Tibial artery (tissue), 4 donors: ENCODE measurements around the gene GGACT.

Source experiments
- DNase-seq, 2 donors: peaks; one replicate each; pipeline ENCODE4 v3.0.0-alpha.2; 2019
- H3K27ac ChIP-seq, 2 donors: fragments of 200-600 bp; sonication (generic) in 1 of 2; 1 replicate in 1 of 2; 2 replicates in 1 of 2; pipeline ENCODE4 v1.5.1; 2018 to 2019; ENCODE audit warnings: mild to moderate bottlenecking in 1 of 2
- H3K27me3 ChIP-seq, 2 donors: fragments of 200-600 bp; sonication (generic) in 1 of 2; one replicate each; pipeline versions ENCODE4 v1.5.1 to v1.6.0; 2016 to 2019
- H3K36me3 ChIP-seq, 3 donors: fragments of 200-600 bp; sonication (generic) in 2 of 3; one replicate each; pipeline ENCODE4 v1.5.1; 2016 to 2019; ENCODE audit warnings: mild to moderate bottlenecking in 2 of 3
- H3K4me1 ChIP-seq, 4 donors: fragments of 200-600 bp; sonication (generic) in 2 of 4; 1 replicate in 3 of 4; 2 replicates in 1 of 4; pipeline ENCODE4 v1.5.1; 2016 to 2019
- H3K4me3 ChIP-seq, 2 donors: fragments of 200-600 bp; sonication (generic) in 1 of 2; 1 replicate in 1 of 2; 2 replicates in 1 of 2; pipeline ENCODE4 v1.5.1; 2018 to 2019; ENCODE audit warnings: mild to moderate bottlenecking in 2 of 2
- H3K9me3 ChIP-seq, 3 donors: fragments of 200-600 bp; sonication (generic) in 1 of 3; one replicate each; pipeline ENCODE4 v1.5.1; 2016 to 2019
- intact Hi-C: fragments of 100-400 bp; cut with DNase I; formaldehyde crosslinking; loops from one replicate; pipeline ENCODE4 v1.15.0; 2023; ENCODE audit warnings: low total_unique reads
- TF ChIP-seq, protein P1 (sequence below), 2 experiments: fragments of 200-600 bp in 1 of 2; fragments of 450-650 bp in 1 of 2; IDR thresholded peaks; one replicate each; pipeline ENCODE4 v1.5.1; 2017 to 2019; ENCODE audit warnings: antibody characterized with exemption in 2 of 2, mild to moderate bottlenecking in 1 of 2, moderate library complexity in 1 of 2

The GGACT gene

DNA sequence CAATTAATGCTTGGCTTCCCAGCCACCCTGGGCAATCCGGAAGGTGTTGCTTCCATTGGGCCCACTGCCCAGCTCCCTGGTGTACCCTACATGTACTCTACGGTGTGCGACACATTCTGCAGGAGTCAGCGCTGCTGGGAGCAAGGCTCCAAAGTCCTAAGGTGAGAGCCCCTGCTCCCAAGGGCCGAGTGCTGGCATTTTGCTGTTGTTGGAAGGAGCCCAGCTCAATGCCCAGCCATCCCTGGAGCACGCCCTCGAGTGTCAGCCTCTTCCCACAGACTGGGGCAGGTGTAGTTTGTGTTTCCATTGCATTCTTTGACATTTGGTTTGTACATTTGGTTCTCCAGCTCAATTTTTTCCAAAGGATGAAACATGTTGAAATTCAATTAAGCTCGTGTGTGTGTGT is 64.6 kb downstream of the GGACT start:
- Histone ChIP-seq H3K36me3 (peaks cover 0 to 34% (median 10%) of the 10 kb centered on the region in 3 donors), H3K9me3 (no peaks in the 10 kb centered on the region), H3K4me1 (no peaks in the 10 kb centered on the region), H3K27me3 (no peaks in the 10 kb centered on the region), H3K27ac (no peak overlapping the region), H3K4me3 (no peak overlapping the region)
- TF ChIP-seq, protein P1, sequence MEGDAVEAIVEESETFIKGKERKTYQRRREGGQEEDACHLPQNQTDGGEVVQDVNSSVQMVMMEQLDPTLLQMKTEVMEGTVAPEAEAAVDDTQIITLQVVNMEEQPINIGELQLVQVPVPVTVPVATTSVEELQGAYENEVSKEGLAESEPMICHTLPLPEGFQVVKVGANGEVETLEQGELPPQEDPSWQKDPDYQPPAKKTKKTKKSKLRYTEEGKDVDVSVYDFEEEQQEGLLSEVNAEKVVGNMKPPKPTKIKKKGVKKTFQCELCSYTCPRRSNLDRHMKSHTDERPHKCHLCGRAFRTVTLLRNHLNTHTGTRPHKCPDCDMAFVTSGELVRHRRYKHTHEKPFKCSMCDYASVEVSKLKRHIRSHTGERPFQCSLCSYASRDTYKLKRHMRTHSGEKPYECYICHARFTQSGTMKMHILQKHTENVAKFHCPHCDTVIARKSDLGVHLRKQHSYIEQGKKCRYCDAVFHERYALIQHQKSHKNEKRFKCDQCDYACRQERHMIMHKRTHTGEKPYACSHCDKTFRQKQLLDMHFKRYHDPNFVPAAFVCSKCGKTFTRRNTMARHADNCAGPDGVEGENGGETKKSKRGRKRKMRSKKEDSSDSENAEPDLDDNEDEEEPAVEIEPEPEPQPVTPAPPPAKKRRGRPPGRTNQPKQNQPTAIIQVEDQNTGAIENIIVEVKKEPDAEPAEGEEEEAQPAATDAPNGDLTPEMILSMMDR (IDR thresholded peaks at IDR 0.05) = no peak
- no peak for DNase-seq
- intact Hi-C loops = no loop called here

DNA sequence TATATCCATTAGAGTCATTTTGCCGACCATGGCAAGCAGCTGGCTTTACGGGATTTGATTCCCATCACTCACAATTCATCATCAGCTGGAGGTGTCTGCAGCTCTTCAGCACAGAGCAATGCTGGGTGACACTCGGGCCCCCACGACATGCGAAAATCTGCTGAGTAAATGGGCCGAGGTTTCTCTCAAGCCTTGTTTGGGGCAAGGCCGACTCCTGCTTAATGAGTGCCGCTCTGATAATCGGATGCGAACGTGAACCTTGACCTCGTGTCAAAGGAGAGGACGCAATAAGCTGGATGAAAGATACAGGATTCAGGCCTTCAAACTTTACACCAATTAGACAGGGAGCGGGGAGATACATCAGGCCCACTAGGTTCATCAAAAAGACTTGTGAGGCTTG is 65.2 kb downstream of the GGACT start:
- Histone ChIP-seq H3K9me3 (no peaks in the 10 kb centered on the region), H3K36me3 (peaks cover 0 to 29% (median 10%) of the 10 kb centered on the region in 3 donors), H3K27me3 (no peaks in the 10 kb centered on the region), H3K27ac (no peak overlapping the region), H3K4me1 (no peaks in the 10 kb centered on the region), H3K4me3 (no peak overlapping the region)
- intact Hi-C loops = no loop called here
- TF ChIP-seq, protein P1 (IDR thresholded peaks at IDR 0.05) = no peak
- DNase-seq = no peak

DNA sequence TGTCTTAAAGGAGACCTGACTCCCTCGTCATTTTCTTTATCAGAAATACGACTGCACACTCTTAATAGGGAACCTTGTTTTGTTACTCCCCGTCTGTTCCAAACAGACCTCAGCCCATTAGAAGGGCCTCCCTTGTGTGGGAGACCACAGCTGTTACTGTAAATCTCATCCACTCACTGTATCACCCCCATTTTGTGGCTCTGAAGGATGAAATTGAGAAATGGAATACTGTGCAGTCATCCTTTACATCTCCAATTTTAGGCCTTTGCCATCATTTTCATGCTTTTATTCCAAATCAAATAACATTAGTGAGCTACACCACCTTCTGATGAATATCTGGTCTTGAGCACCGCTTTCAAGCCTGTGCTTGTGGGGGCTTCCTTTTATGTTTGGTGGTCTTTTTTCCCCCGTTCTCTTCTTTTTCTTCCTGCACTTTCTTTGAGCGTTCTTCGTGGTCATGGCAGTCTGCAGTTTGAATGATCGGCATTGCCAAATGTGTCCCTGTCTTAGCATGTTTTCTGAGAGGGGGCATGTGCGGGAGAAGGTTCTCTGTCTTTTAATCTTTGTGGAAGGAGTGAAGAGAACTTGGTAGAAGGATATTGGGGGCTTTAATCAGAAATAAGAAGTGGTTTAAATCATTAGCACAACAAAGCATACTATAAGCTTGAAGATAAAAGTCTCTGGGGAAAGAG is 65.8 kb downstream of the GGACT start:
- H3K36me3 ChIP-seq = peaks cover 0 to 22% (median 3%) of the 10 kb centered on the region in 3 donors
- no peaks in the 10 kb centered on the region for H3K9me3 ChIP-seq
- TF ChIP-seq, protein P1 (IDR thresholded peaks at IDR 0.05) = no peak
- DNase-seq = no peak
- H3K4me1 ChIP-seq = no peaks in the 10 kb centered on the region
- no peaks in the 10 kb centered on the region for H3K27me3 ChIP-seq
- no peak overlapping the region for H3K27ac ChIP-seq
- intact Hi-C loops = no loop called here
- H3K4me3 ChIP-seq = no peak overlapping the region

DNA sequence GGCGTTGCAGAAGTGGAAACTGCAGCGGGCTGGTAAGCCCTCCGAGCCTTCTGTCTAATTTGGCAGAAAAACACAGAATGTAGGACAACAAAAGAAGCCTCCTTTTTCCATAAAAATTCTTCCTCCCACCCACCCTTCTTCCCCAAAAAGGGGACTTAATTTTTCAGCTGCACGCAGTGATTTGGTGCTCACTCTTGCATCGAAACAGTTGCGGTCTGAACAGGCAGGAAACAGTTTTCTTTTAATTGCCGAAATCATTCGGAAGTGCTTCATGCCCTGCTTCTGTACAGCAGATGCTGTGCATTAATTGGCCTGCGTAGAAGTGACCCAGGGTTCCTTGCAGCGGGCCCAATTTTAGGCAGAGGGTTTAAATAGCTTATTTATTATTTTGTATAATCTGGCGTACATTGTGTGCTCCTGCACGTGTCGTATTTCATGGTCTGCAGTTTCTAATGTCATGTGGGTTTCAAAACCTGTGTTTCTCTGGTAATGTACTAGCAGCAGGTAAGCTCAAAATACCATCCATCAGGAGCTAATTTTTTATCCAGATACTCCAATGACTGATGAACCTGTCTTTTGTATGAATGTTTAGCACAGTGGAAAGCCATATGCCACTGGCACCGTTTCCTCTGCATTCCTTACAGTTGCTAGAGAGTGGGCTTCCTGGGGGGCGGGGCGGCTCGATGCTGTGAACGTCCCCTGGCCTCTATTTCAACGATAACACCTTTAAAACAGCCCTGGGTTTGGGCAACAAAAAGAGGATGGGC is 66.6 kb downstream of the GGACT start:
- Histone ChIP-seq H3K36me3 (peaks cover 0 to 18% (median 0%) of the 10 kb centered on the region in 3 donors), H3K4me3 (no peak overlapping the region), H3K27me3 (no peaks in the 10 kb centered on the region), H3K4me1 (no peaks in the 10 kb centered on the region), H3K27ac (no peak overlapping the region), H3K9me3 (no peaks in the 10 kb centered on the region)
- TF ChIP-seq, protein P1 (IDR thresholded peaks at IDR 0.05) = no peak
- DNase-seq = no peak
- intact Hi-C loops = no loop called here

DNA sequence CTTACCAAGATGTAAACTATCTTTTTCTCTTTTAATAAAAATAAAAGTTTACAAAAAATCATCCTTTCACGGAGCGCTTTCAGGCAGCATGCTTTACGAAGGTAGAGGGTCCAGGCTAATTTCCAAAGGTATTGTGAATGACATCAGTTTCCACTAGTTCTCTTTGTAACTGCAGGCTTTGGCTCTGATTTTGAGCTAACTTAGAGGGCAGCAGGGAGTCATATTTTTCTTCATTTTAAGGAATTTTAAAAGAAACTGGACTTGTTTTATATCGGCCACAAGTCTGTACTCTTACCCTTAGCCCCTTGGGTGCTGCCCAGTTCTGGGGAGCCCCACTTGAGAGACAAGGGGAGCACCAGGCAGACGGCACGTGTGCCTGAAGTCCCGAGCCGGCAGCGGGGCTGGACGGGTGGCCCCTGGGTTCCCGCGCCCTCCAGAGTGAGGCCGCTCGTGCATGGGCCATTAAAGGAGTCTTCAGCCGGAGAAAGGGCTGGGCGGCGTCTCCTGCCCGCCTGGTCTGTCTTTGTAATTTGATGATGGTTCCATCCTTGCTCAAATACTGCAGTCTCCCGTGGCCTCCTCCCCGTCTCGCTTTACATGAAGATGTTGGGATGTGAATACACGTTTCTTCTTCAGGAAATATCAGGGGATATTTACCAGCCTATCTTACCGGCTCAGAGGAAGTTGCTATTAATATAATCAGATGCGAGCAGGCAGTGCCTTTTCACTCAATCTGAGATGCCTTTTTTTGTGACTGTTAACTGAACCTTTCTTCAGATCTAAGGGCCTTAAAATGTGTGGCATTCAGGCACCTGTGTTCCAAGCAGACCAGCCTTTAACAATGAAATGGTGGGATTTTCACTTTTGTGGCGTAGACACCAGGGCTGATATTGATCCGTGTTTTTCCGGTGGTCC is 67.4 kb downstream of the GGACT start:
- H3K9me3 ChIP-seq = no peaks in the 10 kb centered on the region
- no peak overlapping the region for H3K27ac ChIP-seq
- TF ChIP-seq, protein P1 (IDR thresholded peaks at IDR 0.05) = no peak
- H3K27me3 ChIP-seq = no peaks in the 10 kb centered on the region
- intact Hi-C loops = no loop called here
- DNase-seq = no peak
- no peaks in the 10 kb centered on the region for H3K4me1 ChIP-seq
- H3K36me3 ChIP-seq = peaks cover 0 to 9% (median 1%) of the 10 kb centered on the region in 3 donors
- no peak overlapping the region for H3K4me3 ChIP-seq
